D721Med (cell line): Measurements from ENCODE around the gene MGAT5.
A peak's percentile ranks its signal among the peaks of the same experiment; 100 is the strongest.

Experiments
- DNase-seq: peaks from one replicate; pipeline ENCODE4 v3.0.0; 2011; ENCODE audit warnings: low spot score; ENCODE audit not compliant: insufficient read length
- FAIRE-seq: peaks from 2 replicates; lab custom pipeline; 2011; peaks lifted over from hg19 to GRCh38; lab: Jason Lieb, UNC
- TF ChIP-seq, protein P1 (sequence below): IDR thresholded peaks from 2 replicates; pipeline ENCODE4 v1.5.1; 2012; ENCODE audit warnings: mild to moderate bottlenecking, control low read depth; ENCODE audit not compliant: insufficient read depth; ENCODE audit errors: missing control alignments

MGAT5 gene

DNA sequence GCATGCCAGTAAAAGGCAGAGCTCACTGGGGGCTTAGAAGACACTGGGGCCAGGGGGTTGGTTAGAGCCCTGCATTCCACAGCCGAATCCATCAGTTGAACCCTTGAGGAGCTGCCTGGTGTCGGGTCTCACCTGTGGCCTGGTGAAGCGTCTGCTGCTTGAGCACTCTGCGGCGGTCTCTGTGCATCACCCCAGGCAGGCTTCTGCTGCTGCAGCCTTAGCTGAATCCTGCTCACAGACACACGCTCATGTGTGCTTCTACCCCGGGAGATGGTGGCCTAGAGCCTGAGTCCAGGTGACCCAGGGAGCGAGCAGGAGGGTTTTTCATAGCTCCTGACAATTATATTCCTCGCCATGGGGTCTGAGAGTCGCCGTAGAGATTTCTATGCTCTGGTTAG, 192.1 kb downstream of the MGAT5 start:
- no peak for FAIRE-seq
- TF ChIP-seq, protein P1, sequence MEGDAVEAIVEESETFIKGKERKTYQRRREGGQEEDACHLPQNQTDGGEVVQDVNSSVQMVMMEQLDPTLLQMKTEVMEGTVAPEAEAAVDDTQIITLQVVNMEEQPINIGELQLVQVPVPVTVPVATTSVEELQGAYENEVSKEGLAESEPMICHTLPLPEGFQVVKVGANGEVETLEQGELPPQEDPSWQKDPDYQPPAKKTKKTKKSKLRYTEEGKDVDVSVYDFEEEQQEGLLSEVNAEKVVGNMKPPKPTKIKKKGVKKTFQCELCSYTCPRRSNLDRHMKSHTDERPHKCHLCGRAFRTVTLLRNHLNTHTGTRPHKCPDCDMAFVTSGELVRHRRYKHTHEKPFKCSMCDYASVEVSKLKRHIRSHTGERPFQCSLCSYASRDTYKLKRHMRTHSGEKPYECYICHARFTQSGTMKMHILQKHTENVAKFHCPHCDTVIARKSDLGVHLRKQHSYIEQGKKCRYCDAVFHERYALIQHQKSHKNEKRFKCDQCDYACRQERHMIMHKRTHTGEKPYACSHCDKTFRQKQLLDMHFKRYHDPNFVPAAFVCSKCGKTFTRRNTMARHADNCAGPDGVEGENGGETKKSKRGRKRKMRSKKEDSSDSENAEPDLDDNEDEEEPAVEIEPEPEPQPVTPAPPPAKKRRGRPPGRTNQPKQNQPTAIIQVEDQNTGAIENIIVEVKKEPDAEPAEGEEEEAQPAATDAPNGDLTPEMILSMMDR = no peak
- no peak for DNase-seq

DNA sequence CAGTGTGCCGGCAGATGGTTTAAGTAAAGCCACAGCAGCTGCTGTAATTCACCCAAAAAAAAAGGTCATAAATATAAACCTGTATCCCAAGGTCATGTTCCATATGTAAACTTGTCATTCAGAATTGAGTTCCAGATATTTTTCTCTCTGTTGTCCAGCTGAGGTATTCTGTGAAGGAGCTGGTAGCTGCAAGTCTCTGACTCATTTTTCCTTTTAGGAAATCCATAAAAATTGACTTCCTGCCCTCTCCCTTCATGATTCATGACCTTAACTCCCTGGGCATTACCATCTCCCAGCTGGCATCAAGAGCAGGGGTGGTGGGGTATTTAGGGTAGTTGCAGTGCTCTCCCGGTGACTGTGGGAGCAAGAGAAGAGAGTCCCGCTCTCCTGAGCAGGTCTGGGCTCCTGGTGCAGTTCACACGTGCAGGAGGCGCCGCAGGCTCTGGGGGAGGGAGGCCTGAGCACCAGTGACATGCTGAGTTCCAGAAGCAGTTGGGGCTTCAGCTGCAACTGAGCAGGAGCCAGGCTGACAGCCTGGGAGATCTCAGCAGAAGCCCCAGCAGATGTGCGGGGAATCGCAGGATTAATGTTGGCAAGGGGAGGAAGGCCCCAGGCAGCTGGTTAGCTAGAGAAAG, 192.6 kb downstream of the MGAT5 start:
- DNase-seq (peak; percentile 49), FAIRE-seq (no peak)
- TF ChIP-seq, protein P1 = no peak

DNA sequence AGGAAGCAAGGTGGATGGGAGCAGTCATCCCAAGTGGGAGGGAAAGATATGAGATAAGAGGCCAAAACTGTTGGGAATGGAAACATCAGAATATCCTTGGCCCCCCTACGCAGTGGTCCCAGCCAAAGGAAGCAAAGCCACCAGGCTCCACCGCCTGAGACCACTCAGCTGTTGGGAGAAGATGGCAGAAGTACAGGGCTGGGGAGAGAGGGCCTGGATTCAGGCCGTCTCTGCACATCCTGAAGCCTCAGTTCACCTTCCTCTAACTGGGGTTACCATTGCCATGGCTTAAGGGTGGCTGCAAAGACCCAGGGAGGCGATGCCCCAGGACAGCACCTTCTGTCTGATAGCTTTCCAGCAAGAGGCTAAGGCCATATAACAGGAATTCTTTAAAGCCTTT, 193.8 kb downstream of the MGAT5 start:
- DNase-seq (no peak), FAIRE-seq (no peak)
- TF ChIP-seq, protein P1 = no peak

DNA sequence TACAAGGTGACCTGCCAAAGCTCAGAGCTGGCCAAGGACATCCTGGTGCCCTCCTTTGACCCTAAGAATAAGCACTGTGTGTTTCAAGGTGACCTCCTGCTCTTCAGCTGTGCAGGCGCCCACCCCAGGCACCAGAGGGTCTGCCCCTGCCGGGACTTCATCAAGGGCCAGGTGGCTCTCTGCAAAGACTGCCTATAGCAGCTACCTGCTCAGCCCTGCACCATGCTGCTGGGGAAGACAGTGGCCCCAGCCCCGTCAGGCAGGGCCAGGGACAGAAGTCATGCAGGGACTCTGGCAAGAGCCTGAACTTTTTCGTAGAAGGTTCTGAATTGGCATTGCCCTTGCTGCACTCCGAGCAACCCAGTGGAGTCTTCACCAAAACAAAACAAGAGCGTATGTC, 194.8 kb downstream of the MGAT5 start:
- DNase-seq (no peak), FAIRE-seq (no peak)
- TF ChIP-seq, protein P1 = no peak

DNA sequence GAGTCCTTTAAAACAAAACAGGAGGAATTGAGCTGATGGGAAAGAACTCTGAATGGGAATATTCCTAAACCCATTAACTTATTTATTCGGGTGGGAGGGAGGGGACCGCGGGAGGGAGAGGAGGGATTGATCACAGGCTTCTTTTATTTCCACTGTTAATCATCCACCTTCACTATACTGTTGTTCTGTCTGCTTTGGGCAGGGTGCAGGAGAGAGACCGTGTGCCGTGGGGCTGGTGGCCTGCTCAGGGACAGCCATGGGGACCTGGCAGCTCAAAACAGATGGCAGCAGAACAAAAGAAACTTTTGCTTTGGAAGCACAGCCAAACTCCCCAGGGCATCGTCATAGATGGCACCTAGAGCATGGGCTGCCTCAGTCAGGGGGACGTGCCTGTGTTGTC, 195.3 kb downstream of the MGAT5 start:
- TF ChIP-seq, protein P1 = no peak
- FAIRE-seq (no peak), DNase-seq (no peak)

DNA sequence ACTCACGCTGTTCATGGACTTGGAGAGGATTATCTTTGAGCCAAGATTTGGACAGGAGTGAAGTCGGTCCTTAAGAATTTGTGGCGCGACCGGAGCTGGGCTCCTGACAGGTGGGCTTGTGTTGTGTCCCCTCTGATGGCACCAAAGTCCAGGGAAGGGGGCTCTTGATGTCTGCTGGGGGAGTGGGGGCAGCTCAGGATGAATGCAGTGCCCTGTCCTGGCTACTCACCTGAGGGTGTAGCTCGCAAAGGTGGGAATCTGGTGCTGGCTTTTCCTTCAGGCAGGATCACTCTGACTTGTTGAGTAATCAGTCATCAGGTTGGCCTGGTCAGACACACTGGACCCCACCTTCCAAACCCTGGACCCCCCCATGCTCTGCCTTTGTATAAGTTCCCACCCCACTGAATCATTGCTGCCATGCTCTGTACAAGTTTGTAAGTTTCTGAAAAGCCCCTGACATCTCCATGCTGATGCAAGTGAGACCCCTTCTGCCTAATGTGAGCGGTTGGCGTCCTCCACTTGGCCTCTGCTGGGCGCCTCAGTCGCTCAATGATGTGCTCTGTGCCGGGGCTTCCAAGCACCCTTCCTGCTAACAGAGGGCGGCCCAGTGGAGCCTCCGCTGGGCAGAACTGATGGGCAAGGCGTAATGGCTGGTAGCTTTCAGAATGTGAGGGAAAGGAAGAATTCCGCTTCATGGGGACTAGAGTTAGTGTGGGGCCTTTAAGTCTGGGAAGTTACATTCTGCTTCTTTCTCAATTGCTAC, 196.1 kb downstream of the MGAT5 start:
- no peak for DNase-seq
- FAIRE-seq = no peak
- TF ChIP-seq, protein P1 = no peak

DNA sequence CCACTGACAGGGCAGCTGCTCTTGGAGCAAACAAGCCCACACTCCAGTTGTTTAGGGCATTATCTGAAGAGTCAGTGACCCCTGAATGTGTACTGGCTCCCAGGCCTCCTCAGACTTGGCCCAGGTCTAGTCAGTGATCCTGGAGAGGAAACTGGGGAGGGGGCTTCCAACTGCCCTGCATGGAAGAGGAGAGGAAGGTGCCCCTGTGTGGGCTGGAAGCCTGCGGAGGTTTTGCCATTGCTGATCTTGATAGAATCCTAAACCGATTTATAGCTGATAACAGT, 197.4 kb downstream of the MGAT5 start:
- FAIRE-seq (no peak), DNase-seq (no peak)
- TF ChIP-seq, protein P1 = no peak
